ENCODE results near the gene ZCCHC14. TPM values are rescaled to one million over a fixed set of nuclear protein-coding genes. Genes with fewer than 3 reads are reported as not detected.
A peak's percentile ranks its signal among the peaks of the same experiment; 100 is the strongest.

Gene ZCCHC14
- total and polyA plus RNA-seq, 2 of the 13 experiments (the other 11 are each of a cell fraction or from before 2014, with no cell fraction given) = 12.4 to 12.5 TPM

- TF ChIP-seq THAP9 (CRISPR knock-in tag; IDR thresholded peaks at IDR 0.05; ENCODE audit: borderline replicate concordance) (peak; percentile 82; the same call in 1 of the 2 replicates), NAIF1 (CRISPR knock-in tag; IDR thresholded peaks at IDR 0.05; ENCODE audit: borderline replicate concordance) (no peak), NFKBIZ (CRISPR knock-in tag; IDR thresholded peaks at IDR 0.05) (peak; percentile 27; the same call in 1 of the 2 replicates), ZNF614 (CRISPR knock-in tag; IDR thresholded peaks at IDR 0.05; ENCODE audit: borderline replicate concordance) (0 out of 2 replicates have a peak, but pooled peaks have one; percentile 68), MAX (IDR thresholded peaks at IDR 0.05) (no peak; the same call in 1 of the 2 replicates), ZKSCAN8 (CRISPR knock-in tag; IDR thresholded peaks at IDR 0.05; ENCODE audit: borderline replicate concordance) (peak; percentile 17; the same call in 1 of the 2 replicates), HDAC2 (CRISPR knock-in tag; IDR thresholded peaks at IDR 0.05) (peak; percentile 86; the same call in 1 of the 2 replicates), KLF16 (CRISPR knock-in tag; IDR thresholded peaks at IDR 0.05) (peak in 1 of 2 experiments; percentile 91; a peak in 2 of 4 replicates), ZNF280B (CRISPR knock-in tag; IDR thresholded peaks at IDR 0.05; ENCODE audit: borderline replicate concordance) (peak; percentile 77; the same call in 1 of the 2 replicates), STAG1 (CRISPR knock-in tag; IDR thresholded peaks at IDR 0.05) (peak; percentile 93)
Observed at GRCh38 chr16:87461466-87461991, 31.3 kb downstream of the ZCCHC14 start (continued).

Data from HepG2 (cell line).